ENCODE results near the gene RYR2. TPM values are rescaled to one million over a fixed set of nuclear protein-coding genes. Genes with fewer than 3 reads are reported as not detected.

Gene RYR2
- total RNA-seq, 1 donor from 2014 or later, result not detected

GRCh38 chr1:237390823-237391222 is 348.8 kb downstream of the RYR2 start:
- DNase-seq (ENCODE audit: low read depth), result no peak
- TF ChIP-seq, protein P1, sequence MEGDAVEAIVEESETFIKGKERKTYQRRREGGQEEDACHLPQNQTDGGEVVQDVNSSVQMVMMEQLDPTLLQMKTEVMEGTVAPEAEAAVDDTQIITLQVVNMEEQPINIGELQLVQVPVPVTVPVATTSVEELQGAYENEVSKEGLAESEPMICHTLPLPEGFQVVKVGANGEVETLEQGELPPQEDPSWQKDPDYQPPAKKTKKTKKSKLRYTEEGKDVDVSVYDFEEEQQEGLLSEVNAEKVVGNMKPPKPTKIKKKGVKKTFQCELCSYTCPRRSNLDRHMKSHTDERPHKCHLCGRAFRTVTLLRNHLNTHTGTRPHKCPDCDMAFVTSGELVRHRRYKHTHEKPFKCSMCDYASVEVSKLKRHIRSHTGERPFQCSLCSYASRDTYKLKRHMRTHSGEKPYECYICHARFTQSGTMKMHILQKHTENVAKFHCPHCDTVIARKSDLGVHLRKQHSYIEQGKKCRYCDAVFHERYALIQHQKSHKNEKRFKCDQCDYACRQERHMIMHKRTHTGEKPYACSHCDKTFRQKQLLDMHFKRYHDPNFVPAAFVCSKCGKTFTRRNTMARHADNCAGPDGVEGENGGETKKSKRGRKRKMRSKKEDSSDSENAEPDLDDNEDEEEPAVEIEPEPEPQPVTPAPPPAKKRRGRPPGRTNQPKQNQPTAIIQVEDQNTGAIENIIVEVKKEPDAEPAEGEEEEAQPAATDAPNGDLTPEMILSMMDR (IDR thresholded peaks at IDR 0.05; ENCODE audit: insufficient read depth, low read length, poor library complexity, severe bottlenecking), result no peak
- Histone ChIP-seq H3K27me3 (ENCODE audit: control insufficient read depth, insufficient read depth, low read length) (no peaks in the 10 kb centered on the region), H3K4me3 (ENCODE audit: low read depth, low read length) (no peak overlapping the region), H3K36me3 (ENCODE audit: control insufficient read depth, insufficient read depth, low read length) (no peaks in the 10 kb centered on the region)

- TF ChIP-seq, protein P1 (IDR thresholded peaks at IDR 0.05; ENCODE audit: insufficient read depth, low read length, poor library complexity, severe bottlenecking), result no peak
- H3K36me3 ChIP-seq (ENCODE audit: control insufficient read depth, insufficient read depth, low read length), result no peaks in the 10 kb centered on the region
- H3K27me3 ChIP-seq (ENCODE audit: control insufficient read depth, insufficient read depth, low read length), result no peaks in the 10 kb centered on the region
- no peak overlapping the region for H3K4me3 ChIP-seq (ENCODE audit: low read depth, low read length)
- DNase-seq (ENCODE audit: low read depth), result no peak
Measured at GRCh38 chr1:237393632-237394031, 351.6 kb downstream of the RYR2 start.

DNA sequence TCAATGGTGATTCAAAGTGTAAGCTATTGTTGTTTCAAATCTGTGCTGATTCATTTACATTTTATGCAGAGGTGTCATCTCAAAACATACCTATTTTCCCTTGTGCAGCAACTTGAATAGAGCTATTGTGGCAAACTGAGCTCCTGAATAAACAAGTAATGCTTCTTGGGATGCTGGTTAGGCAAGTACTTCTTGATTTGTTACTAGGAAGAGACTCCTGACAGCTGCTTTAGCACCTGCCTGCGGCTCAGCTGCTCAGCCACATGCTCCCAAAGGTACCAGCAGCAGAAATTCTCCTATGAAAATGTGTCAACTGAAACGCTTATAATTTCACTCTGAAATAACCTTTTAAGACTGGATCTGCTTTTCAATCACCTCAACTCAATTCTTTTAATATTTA is 352.3 kb downstream of the RYR2 start:
- DNase-seq (ENCODE audit: low read depth), result no peak
- TF ChIP-seq, protein P1 (IDR thresholded peaks at IDR 0.05; ENCODE audit: insufficient read depth, low read length, poor library complexity, severe bottlenecking), result no peak
- no peak overlapping the region for H3K4me3 ChIP-seq (ENCODE audit: low read depth, low read length)
- no peaks in the 10 kb centered on the region for H3K27me3 ChIP-seq (ENCODE audit: control insufficient read depth, insufficient read depth, low read length)
- no peaks in the 10 kb centered on the region for H3K36me3 ChIP-seq (ENCODE audit: control insufficient read depth, insufficient read depth, low read length)

DNA sequence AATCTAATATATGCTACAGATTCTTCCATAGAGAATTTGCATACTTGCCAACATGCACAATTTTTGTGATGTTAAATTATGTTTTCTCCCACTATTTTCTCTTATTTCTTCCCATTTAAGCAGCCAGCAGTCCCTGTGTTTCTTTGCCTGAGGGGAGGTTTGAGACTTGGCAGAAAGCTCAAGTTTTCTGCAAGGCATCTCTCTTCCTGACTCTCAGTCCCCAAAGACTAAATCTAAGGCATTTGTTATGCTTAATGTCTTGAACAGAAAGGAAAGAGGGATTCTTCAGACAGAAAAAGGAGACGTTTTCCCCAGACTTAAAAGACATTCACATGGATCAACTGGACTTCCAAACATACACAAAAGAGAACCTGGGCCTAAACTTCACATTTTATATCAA is 354.4 kb downstream of the RYR2 start:
- Histone ChIP-seq H3K36me3 (ENCODE audit: control insufficient read depth, insufficient read depth, low read length) (no peaks in the 10 kb centered on the region), H3K4me3 (ENCODE audit: low read depth, low read length) (no peak overlapping the region), H3K27me3 (ENCODE audit: control insufficient read depth, insufficient read depth, low read length) (no peaks in the 10 kb centered on the region)
- TF ChIP-seq, protein P1 (IDR thresholded peaks at IDR 0.05; ENCODE audit: insufficient read depth, low read length, poor library complexity, severe bottlenecking), result no peak
- no peak for DNase-seq (ENCODE audit: low read depth)

DNA sequence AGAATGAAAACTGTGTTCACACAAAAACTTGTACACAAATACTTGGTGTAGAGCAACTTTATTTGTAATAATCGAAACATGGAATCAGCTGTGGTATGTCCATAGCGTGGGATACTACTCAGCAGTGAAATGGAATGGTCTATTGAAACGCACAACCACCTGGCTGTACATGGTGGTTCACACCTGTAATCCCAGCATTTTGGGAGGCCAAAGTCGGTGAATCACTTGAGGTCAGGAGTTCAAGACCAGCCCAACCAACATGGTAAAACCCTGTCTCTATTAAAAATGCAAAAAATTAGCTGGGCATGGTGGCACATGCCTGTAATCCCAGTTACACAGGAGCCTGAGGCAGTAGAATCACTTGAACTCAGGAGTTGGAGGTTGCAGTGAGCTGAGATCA is 356.8 kb downstream of the RYR2 start:
- Histone ChIP-seq H3K36me3 (ENCODE audit: control insufficient read depth, insufficient read depth, low read length) (no peaks in the 10 kb centered on the region), H3K27me3 (ENCODE audit: control insufficient read depth, insufficient read depth, low read length) (no peaks in the 10 kb centered on the region), H3K4me3 (ENCODE audit: low read depth, low read length) (no peak overlapping the region)
- no peak for DNase-seq (ENCODE audit: low read depth)
- TF ChIP-seq, protein P1 (IDR thresholded peaks at IDR 0.05; ENCODE audit: insufficient read depth, low read length, poor library complexity, severe bottlenecking), result no peak

DNA sequence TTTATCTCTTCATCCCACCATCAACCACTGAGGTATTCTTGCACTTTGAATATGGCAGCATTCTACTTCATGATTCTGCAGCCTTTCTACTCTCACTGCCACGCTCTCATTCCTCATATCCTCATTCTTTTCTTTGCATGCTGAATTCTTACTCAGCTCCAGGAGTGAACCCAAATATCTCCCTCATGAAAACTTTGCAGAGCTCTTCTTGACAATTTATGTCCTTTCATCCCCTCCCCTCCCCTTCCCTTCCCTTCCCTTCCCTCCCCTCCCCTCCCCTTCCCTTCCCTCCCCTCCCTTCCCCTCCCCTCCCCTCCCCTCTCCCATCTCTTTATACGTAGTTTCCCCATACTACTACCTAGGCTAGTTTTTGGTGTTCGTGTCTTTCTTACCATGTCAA is 363.9 kb downstream of the RYR2 start:
- TF ChIP-seq, protein P1 (IDR thresholded peaks at IDR 0.05; ENCODE audit: insufficient read depth, low read length, poor library complexity, severe bottlenecking), result no peak
- Histone ChIP-seq H3K36me3 (ENCODE audit: control insufficient read depth, insufficient read depth, low read length) (no peaks in the 10 kb centered on the region), H3K27me3 (ENCODE audit: control insufficient read depth, insufficient read depth, low read length) (no peaks in the 10 kb centered on the region), H3K4me3 (ENCODE audit: low read depth, low read length) (no peak overlapping the region)
- no peak for DNase-seq (ENCODE audit: low read depth)
